ENCODE measurements around the gene FOXL2. TPM values are rescaled to one million over a fixed set of nuclear protein-coding genes. Genes with fewer than 3 reads are reported as not detected.

FOXL2 gene
- total and polyA plus RNA-seq, 10 of the 15 experiments (the other 5 are each of a cell fraction or from before 2014, with no cell fraction given), result not detected

DNA sequence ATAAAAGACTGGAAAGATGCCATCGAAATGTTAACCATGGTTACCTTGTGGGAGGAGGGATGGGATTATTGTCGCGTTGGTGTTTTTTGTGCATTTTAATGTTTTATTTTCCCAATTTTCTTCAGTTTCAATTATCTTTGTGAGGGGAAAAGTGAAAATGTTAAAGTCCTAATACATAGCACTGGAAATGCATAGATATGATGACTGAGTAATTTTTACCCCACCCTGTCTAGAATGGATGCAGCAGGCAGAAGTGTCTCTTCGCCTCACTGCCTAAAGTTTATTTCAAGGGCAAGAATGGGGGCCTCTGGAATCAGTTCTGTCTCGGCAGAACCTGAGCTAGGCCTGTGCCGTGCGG is 11.5 kb downstream of the FOXL2 start:
- FAIRE-seq (no peak), ATAC-seq (no peak), DNase-seq (ENCODE audit: low read depth, low spot score) (no peak)
- ChIA-PET SMC1A (ENCODE audit: uncharacterized antibody, unreplicated experiment) (interaction anchor here (0.6 to 3.0 kb wide), 5 partner anchors 9 to 456 kb away, joined by 3 to 18 read pairs (median 3); no protein-coding TSS in a partner anchor), CTCF (interaction anchor here (0.6 to 3.0 kb wide), 31 partner anchors 8 to 517 kb away, joined by 3 to 38 read pairs (median 3); no protein-coding TSS in a partner anchor), RAD21 (ENCODE audit: unreplicated experiment) (interaction anchor here (0.6 to 1.3 kb wide), 8 partner anchors 12 to 395 kb away, joined by 3 to 7 read pairs (median 3); no protein-coding TSS in a partner anchor), POLR2A (no interaction called here)
- WGBS (ENCODE audit: insufficient coverage, insufficient replicate concordance, low lambda C conversion rate, missing lambda C conversion rate), result 49% methylated on average over 7 of the region's 7 CpGs
- Histone ChIP-seq H3K27ac (ENCODE audit: control insufficient read depth, insufficient read depth) (no peak overlapping the region), H3K4me1 (ENCODE audit: control insufficient read depth, insufficient read depth, low read length) (no peaks in the 10 kb centered on the region), H3K4me2 (ENCODE audit: control insufficient read depth, insufficient read depth) (peak overlapping the region; percentile 49), H2AFZ (ENCODE audit: control insufficient read depth, low read depth, low read length) (no peak overlapping the region; the same call in 1 of the 2 replicates), H3K9ac (ENCODE audit: control insufficient read depth, insufficient read depth, low read length) (no peak overlapping the region), H3K9me3 (replicated peaks; ENCODE audit: control insufficient read depth, insufficient read depth, low read length) (no peaks in the 10 kb centered on the region; the same call in 2 of the 3 replicates), H3K27me3 (replicated peaks in 1 of 2; ENCODE audit: control insufficient read depth in 2 of 2, insufficient read depth in 2 of 2, low read length in 1 of 2) (peaks cover 28 to 42% of the 10 kb centered on the region in 2 experiments), H3K36me3 (ENCODE audit: control insufficient read depth in 2 of 2, insufficient read depth in 2 of 2, low read length in 1 of 2) (no peaks in the 10 kb centered on the region), H4K20me1 (ENCODE audit: control insufficient read depth, insufficient read depth) (no peaks in the 10 kb centered on the region), H3K79me2 (ENCODE audit: control insufficient read depth, insufficient read depth, low read length) (no peaks in the 10 kb centered on the region), H3K4me3 (no peak overlapping the region; the same call in 1 of the 2 replicates)
- BruUV-seq (replicated peaks), result no TSS peak
- TF ChIP-seq SIX5 (IDR thresholded peaks at IDR 0.05; ENCODE audit: low read depth, low read length, severe bottlenecking) (no peak), TCF3 (IDR thresholded peaks at IDR 0.05; ENCODE audit: borderline replicate concordance, insufficient read depth, low read depth, low read length) (no peak), EP300 (IDR thresholded peaks at IDR 0.05; ENCODE audit: borderline replicate concordance in 1 of 2, control insufficient read depth in 1 of 2, low read depth in 2 of 2, low read length in 2 of 2) (no peak), MEF2A (IDR thresholded peaks at IDR 0.05; ENCODE audit: insufficient read depth, low read depth, low read length) (no peak)
- in situ Hi-C loops (cut with MboI) (loop anchor here (5.0 to 25.0 kb wide), 3 partner anchors 379 to 1173 kb away; partner anchors contain the start of gene SOX14), intact Hi-C loops (cut with micrococcal nuclease; ENCODE audit: unreplicated experiment) (no loop called here)

GRCh38 chr3:138933981-138934691 is 12.8 kb downstream of the FOXL2 start:
- Histone ChIP-seq H3K27ac (ENCODE audit: control insufficient read depth, insufficient read depth) (no peak overlapping the region), H3K36me3 (ENCODE audit: control insufficient read depth in 2 of 2, insufficient read depth in 2 of 2, low read length in 1 of 2) (no peaks in the 10 kb centered on the region), H3K4me1 (ENCODE audit: control insufficient read depth, insufficient read depth, low read length) (no peaks in the 10 kb centered on the region), H3K27me3 (replicated peaks in 1 of 2; ENCODE audit: control insufficient read depth in 2 of 2, insufficient read depth in 2 of 2, low read length in 1 of 2) (peaks cover 27 to 37% of the 10 kb centered on the region in 2 experiments), H3K4me2 (ENCODE audit: control insufficient read depth, insufficient read depth) (no peak overlapping the region), H4K20me1 (ENCODE audit: control insufficient read depth, insufficient read depth) (no peaks in the 10 kb centered on the region), H3K9me3 (replicated peaks; ENCODE audit: control insufficient read depth, insufficient read depth, low read length) (no peaks in the 10 kb centered on the region; the same call in 2 of the 3 replicates), H3K4me3 (no peak overlapping the region), H3K79me2 (ENCODE audit: control insufficient read depth, insufficient read depth, low read length) (no peaks in the 10 kb centered on the region), H2AFZ (ENCODE audit: control insufficient read depth, low read depth, low read length) (no peak overlapping the region), H3K9ac (ENCODE audit: control insufficient read depth, insufficient read depth, low read length) (no peak overlapping the region)
- SMC1A ChIA-PET (ENCODE audit: uncharacterized antibody, unreplicated experiment), result interaction anchor here (1.0 to 3.0 kb wide), 2 partner anchors 10 to 502 kb away, joined by 4 to 18 read pairs; no protein-coding TSS in a partner anchor
- in situ Hi-C loops (cut with MboI), result loop anchor here (10.0 to 25.0 kb wide), 2 partner anchors 381 to 1172 kb away; partner anchors contain the start of gene SOX14
- intact Hi-C loops (cut with micrococcal nuclease; ENCODE audit: unreplicated experiment), result no loop called here
- FAIRE-seq (no peak), ATAC-seq (no peak), DNase-seq (ENCODE audit: low read depth, low spot score) (no peak)
- RAD21 ChIA-PET (ENCODE audit: unreplicated experiment), result interaction anchor here (0.9 to 1.5 kb wide), 2 partner anchors 11 to 396 kb away, joined by 3 read pairs; no protein-coding TSS in a partner anchor
- CTCF ChIA-PET, result interaction anchor here (0.6 to 3.0 kb wide), 11 partner anchors 10 to 692 kb away, joined by 3 to 38 read pairs (median 3); partner anchors contain the start of gene CEP70
- BruUV-seq (replicated peaks), result no TSS peak
- WGBS (ENCODE audit: insufficient coverage, insufficient replicate concordance, low lambda C conversion rate, missing lambda C conversion rate), result 45% methylated on average over 3 of the region's 3 CpGs
- POLR2A ChIA-PET, result no interaction called here
- no peak for TF ChIP-seq BRCA1 (IDR thresholded peaks at IDR 0.05; ENCODE audit: low read depth, low read length)
- no peak for TF ChIP-seq MTA3 (IDR thresholded peaks at IDR 0.05; ENCODE audit: borderline replicate concordance, low read length)
- no peak for TF ChIP-seq USF2 (IDR thresholded peaks at IDR 0.05; ENCODE audit: borderline replicate concordance, low read depth, low read length)
- TF ChIP-seq, protein P1, sequence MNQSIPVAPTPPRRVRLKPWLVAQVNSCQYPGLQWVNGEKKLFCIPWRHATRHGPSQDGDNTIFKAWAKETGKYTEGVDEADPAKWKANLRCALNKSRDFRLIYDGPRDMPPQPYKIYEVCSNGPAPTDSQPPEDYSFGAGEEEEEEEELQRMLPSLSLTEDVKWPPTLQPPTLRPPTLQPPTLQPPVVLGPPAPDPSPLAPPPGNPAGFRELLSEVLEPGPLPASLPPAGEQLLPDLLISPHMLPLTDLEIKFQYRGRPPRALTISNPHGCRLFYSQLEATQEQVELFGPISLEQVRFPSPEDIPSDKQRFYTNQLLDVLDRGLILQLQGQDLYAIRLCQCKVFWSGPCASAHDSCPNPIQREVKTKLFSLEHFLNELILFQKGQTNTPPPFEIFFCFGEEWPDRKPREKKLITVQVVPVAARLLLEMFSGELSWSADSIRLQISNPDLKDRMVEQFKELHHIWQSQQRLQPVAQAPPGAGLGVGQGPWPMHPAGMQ (IDR thresholded peaks at IDR 0.05; ENCODE audit: borderline replicate concordance), result no peak
- TF ChIP-seq MAX (IDR thresholded peaks at IDR 0.05; ENCODE audit: low read depth, low read length), result no peak
- no peak for TF ChIP-seq CBX3 (IDR thresholded peaks at IDR 0.05; ENCODE audit: borderline replicate concordance, low read depth)
- no peak for TF ChIP-seq HDAC2 (IDR thresholded peaks at IDR 0.05)
